Measurements from ENCODE around the gene SPAG6. TPM values are rescaled to one million over a fixed set of nuclear protein-coding genes. Genes with fewer than 3 reads are reported as not detected.

Gene SPAG6
- total RNA-seq, 2 experiments from 2014 or later, result not detected

DNA sequence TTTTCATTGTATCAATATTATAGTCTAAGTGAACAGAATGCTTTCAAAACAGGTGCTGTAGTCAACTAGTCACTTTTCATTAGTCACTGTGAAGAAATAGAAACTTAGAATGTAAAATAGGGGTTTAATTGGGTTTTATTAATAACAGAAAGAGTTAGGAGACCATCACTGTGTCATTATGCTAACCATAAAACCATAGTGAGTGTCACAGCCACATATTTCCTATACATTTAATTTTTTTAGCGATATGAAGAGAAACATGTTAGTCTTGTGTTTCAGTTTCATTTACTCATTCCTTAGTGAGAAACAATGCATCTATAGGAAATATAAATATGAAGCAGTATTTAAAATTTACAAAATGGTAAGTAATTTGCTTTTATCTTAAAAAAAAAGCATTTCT, 22.2 kb downstream of the SPAG6 start:
- intact Hi-C loops (cut with micrococcal nuclease), result loop anchor here (2.0 to 5.0 kb wide), 2 partner anchors 59 to 70 kb away; no protein-coding TSS in a partner anchor
- CTCF ChIA-PET, result no interaction called here
- H3K4me1 Mint-ChIP-seq (ENCODE audit: low read depth), result peaks cover 27% of the 10 kb centered on the region
- H3K27me3 Mint-ChIP-seq (ENCODE audit: low read depth), result peaks cover 2% of the 10 kb centered on the region
- no peak for DNase-seq
- H3K9me3 Mint-ChIP-seq, result no peaks in the 10 kb centered on the region
- no peak overlapping the region for H3K4me3 Mint-ChIP-seq
- no peaks in the 10 kb centered on the region for H3K36me3 Mint-ChIP-seq (ENCODE audit: low read depth)
- H3K27ac Mint-ChIP-seq, result no peak overlapping the region

DNA sequence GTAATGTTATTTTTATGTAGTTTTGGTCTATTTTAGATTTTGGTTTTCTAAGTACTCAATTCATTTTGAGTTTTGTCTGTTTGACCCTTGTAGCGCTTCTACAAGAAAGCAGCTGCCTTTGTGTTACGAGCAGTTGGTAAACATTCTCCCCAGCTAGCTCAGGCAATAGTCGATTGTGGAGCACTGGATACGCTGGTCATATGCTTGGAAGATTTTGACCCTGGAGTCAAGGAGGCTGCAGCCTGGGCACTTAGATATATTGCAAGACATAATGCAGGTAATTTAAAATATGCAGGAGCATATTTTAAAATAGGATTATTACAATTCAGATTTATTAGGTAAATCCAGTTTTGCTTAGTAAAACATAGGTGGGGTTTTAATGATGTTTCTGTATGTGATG, 23.1 kb downstream of the SPAG6 start:
- H3K4me1 Mint-ChIP-seq (ENCODE audit: low read depth), result peaks cover 27% of the 10 kb centered on the region
- H3K27ac Mint-ChIP-seq, result no peak overlapping the region
- intact Hi-C loops (cut with micrococcal nuclease), result loop anchor here (5.0 kb wide), 1 partner anchor 69 kb away; no protein-coding TSS in a partner anchor
- no peaks in the 10 kb centered on the region for H3K9me3 Mint-ChIP-seq
- no peak overlapping the region for H3K4me3 Mint-ChIP-seq
- H3K27me3 Mint-ChIP-seq (ENCODE audit: low read depth), result peaks cover 2% of the 10 kb centered on the region
- CTCF ChIA-PET, result no interaction called here
- DNase-seq, result no peak
- no peaks in the 10 kb centered on the region for H3K36me3 Mint-ChIP-seq (ENCODE audit: low read depth)

DNA sequence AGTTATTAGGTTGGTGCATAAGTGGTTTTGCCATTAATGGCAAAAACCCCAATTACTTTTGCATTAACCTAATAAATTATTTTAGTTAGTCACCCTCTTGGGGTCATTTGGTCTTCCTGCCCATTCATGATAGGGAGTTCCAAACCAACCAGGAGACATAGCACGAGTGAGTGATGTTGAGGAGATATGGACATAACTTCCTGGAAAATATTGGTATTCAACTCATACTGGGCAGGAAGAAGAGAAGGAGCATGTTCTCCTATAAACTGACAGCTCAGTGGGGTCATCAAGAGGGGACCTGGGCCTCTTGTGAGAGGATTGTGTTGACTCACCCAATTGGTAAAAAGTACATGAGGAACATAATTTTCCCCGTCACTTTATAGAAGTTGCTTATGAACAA, 23.7 kb downstream of the SPAG6 start:
- DNase-seq, result no peak
- Mint-ChIP-seq H3K9me3 (no peaks in the 10 kb centered on the region), H3K27ac (no peak overlapping the region), H3K4me3 (no peak overlapping the region), H3K4me1 (ENCODE audit: low read depth) (peaks cover 27% of the 10 kb centered on the region), H3K27me3 (ENCODE audit: low read depth) (peaks cover 2% of the 10 kb centered on the region), H3K36me3 (ENCODE audit: low read depth) (no peaks in the 10 kb centered on the region)
- intact Hi-C loops (cut with micrococcal nuclease), result loop anchor here (5.0 kb wide), 1 partner anchor 68 kb away; no protein-coding TSS in a partner anchor
- CTCF ChIA-PET, result no interaction called here

DNA sequence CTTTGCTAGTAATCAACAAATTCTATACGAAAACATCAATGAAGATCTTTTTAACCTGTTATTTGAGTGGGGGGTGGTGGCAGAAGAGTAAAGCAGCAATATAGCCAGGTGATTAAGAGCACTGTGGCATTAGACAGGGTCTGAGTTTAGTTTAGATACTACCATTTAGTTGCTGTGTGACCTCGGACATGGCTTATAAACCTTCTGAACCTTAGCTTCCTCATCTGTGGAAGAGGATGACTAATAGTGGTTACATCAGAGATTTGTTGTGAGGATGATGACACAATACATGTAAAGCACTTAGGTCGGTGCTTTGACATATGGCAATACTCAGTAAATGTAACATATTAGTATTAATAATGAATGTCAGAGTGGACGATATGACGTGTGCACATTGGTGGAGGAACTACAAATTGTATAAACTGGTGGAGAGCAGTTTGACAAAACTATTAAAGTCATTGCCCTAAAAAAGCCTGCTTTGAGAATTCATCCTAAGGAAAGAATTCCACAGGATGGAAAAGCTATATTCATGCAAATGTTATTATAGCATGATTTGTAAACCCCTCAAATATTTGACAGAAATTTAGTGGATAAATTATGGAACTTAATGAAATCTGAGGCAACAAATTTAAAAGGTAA, 24.3 kb downstream of the SPAG6 start:
- Mint-ChIP-seq H3K27ac (no peak overlapping the region), H3K4me3 (no peak overlapping the region), H3K36me3 (ENCODE audit: low read depth) (no peaks in the 10 kb centered on the region), H3K9me3 (no peaks in the 10 kb centered on the region), H3K27me3 (ENCODE audit: low read depth) (peaks cover 2% of the 10 kb centered on the region), H3K4me1 (ENCODE audit: low read depth) (peaks cover 27% of the 10 kb centered on the region)
- CTCF ChIA-PET, result interaction anchor here (0.6 kb wide), 1 partner anchor 40 kb away, joined by 3 read pairs; no protein-coding TSS in a partner anchor
- no peak for DNase-seq
- intact Hi-C loops (cut with micrococcal nuclease), result loop anchor here (1.0 to 5.0 kb wide), 2 partner anchors 10 to 68 kb away; no protein-coding TSS in a partner anchor

DNA sequence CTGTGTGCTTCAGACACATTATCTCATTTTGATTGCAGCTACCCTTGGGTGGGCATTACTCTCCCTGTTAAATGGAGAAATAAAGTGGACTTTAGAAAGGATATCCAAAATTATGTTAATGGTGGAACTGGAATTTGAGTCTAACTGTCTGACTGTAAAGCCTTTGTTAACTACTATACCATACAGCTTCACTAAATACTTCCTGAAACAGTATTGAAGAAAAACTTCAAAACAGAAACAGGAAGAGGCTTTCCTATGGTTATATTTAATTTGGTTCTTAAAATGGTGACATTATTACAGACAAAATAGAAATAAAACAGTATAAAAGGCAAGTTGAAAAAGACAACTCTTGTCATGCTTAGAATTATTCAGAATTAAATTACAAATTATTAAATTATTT, 25.0 kb downstream of the SPAG6 start:
- Mint-ChIP-seq H3K9me3 (no peaks in the 10 kb centered on the region), H3K4me3 (no peak overlapping the region), H3K36me3 (ENCODE audit: low read depth) (no peaks in the 10 kb centered on the region), H3K27ac (no peak overlapping the region), H3K4me1 (ENCODE audit: low read depth) (peaks cover 26% of the 10 kb centered on the region), H3K27me3 (ENCODE audit: low read depth) (no peaks in the 10 kb centered on the region)
- CTCF ChIA-PET, result interaction anchor here (0.6 to 0.9 kb wide), 2 partner anchors 15 to 39 kb away, joined by 3 read pairs; no protein-coding TSS in a partner anchor
- intact Hi-C loops (cut with micrococcal nuclease), result loop anchor here (1.0 kb wide), 1 partner anchor 9 kb away; no protein-coding TSS in a partner anchor
- DNase-seq, result no peak

DNA sequence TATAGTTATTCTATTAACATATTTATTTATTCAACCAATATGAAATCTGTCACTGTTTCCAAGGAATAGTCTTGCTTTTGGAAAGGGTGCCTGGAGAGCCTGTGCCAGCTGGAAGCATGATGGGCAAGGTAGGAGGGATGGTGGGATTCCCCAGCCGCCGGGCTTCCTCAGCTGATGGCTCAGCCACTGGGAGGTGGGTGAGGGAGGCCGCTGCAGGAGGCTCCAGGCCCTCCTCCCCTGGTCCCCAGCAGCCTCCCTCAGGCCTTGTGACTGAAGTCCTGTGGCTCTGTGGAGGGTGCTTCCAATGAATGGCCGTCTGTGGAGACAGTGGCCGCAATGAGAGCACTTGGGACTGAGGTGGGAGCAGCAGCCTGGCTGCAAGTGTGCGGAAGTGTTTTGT, 27.0 kb downstream of the SPAG6 start:
- intact Hi-C loops (cut with micrococcal nuclease), result no loop called here
- H3K36me3 Mint-ChIP-seq (ENCODE audit: low read depth), result no peaks in the 10 kb centered on the region
- no peak for DNase-seq
- H3K27ac Mint-ChIP-seq, result no peak overlapping the region
- peaks cover 14% of the 10 kb centered on the region for H3K4me1 Mint-ChIP-seq (ENCODE audit: low read depth)
- H3K9me3 Mint-ChIP-seq, result no peaks in the 10 kb centered on the region
- no peaks in the 10 kb centered on the region for H3K27me3 Mint-ChIP-seq (ENCODE audit: low read depth)
- no peak overlapping the region for H3K4me3 Mint-ChIP-seq
- CTCF ChIA-PET, result no interaction called here

DNA sequence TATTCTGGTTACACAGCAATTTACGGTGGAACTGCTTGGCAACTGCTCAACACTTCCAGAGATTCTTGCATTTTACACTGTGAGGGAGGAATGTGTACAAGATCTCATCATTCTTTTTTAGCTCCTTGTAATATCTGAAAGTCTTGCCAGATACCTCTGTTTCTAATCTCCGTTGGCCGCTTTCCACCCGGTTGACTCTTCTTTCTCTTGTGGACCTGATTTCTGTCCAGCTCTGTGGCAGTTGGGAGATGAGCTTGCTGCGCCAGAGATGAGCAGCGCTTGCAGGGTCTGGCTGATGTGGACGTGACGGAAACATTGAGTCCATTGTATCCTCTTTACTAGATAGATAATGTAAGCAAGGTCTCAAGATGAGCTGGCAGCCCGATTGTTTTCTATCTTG, 27.6 kb downstream of the SPAG6 start:
- Mint-ChIP-seq H3K36me3 (ENCODE audit: low read depth) (no peaks in the 10 kb centered on the region), H3K4me3 (no peak overlapping the region), H3K4me1 (ENCODE audit: low read depth) (peaks cover 10% of the 10 kb centered on the region), H3K27me3 (ENCODE audit: low read depth) (no peaks in the 10 kb centered on the region), H3K27ac (no peak overlapping the region), H3K9me3 (no peaks in the 10 kb centered on the region)
- DNase-seq, result no peak
- CTCF ChIA-PET, result no interaction called here
- intact Hi-C loops (cut with micrococcal nuclease), result no loop called here

DNA sequence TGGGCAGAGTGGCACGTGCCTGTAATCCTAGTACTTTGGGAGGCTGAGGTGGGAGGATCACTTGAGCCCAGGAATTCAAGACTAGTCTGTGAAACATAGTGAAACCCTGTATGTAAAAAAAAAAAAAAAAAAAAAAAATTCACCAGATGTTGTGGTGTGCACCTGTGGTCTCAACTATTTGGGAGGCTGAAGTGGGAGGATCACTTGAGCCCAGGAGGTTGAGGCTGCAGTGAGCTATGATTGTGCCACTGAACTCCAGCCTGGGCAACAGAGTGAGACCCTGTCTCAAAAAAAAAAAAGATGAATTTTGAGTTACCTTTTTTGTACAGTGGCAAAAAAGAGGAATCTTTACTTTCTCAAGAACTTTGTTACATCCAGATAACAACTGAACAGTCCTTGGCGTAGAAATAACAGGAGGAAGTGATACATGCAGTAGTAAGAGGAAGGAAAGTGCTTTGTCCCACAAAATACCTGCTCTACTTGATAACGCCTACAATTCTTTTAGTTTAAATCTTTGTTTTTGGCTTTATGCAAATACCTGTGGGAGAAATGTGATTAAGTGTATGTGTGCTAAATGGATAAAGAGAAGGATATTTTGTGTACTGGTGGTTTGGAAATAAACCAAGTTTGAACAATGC, 29.3 kb downstream of the SPAG6 start:
- Mint-ChIP-seq H3K27ac (no peak overlapping the region), H3K27me3 (ENCODE audit: low read depth) (no peaks in the 10 kb centered on the region), H3K4me3 (no peak overlapping the region), H3K4me1 (ENCODE audit: low read depth) (peaks cover 17% of the 10 kb centered on the region), H3K36me3 (ENCODE audit: low read depth) (no peaks in the 10 kb centered on the region), H3K9me3 (no peaks in the 10 kb centered on the region)
- no peak for DNase-seq
- intact Hi-C loops (cut with micrococcal nuclease), result loop anchor here (5.0 kb wide), 1 partner anchor 38 kb away; no protein-coding TSS in a partner anchor
- CTCF ChIA-PET, result interaction anchor here (0.6 kb wide), 1 partner anchor 175 kb away, joined by 3 read pairs; no protein-coding TSS in a partner anchor

DNA sequence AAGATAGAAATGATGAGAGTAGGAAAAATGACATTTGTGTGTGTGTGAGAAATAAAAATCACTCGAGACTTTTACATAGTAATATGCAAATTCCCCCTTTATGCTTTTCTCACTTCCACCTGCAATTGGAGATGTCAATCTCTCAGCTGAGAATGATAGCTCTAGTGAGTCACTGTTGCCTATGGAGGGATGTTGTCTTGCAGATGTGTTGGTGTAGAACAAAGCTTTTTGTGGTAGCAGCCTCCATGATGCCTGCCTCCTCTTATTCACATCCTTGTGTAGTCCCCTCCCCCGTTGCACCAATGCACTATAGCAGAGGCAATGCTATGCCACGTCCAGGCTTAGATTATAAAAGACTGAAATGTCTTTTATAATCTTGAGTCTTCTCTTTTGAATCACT, 33.8 kb downstream of the SPAG6 start:
- intact Hi-C loops (cut with micrococcal nuclease), result loop anchor here (1.0 to 5.0 kb wide), 6 partner anchors 9 to 376 kb away; partner anchors contain the start of gene DNAJC1
- DNase-seq, result peak; percentile 75
- Mint-ChIP-seq H3K4me1 (ENCODE audit: low read depth) (peaks cover 17% of the 10 kb centered on the region), H3K27me3 (ENCODE audit: low read depth) (peaks cover 3% of the 10 kb centered on the region), H3K36me3 (ENCODE audit: low read depth) (no peaks in the 10 kb centered on the region), H3K9me3 (no peaks in the 10 kb centered on the region), H3K27ac (no peak overlapping the region), H3K4me3 (no peak overlapping the region)
- CTCF ChIA-PET, result interaction anchor here (1.0 to 1.1 kb wide), 2 partner anchors 385 to 611 kb away, joined by 3 read pairs; no protein-coding TSS in a partner anchor

DNA sequence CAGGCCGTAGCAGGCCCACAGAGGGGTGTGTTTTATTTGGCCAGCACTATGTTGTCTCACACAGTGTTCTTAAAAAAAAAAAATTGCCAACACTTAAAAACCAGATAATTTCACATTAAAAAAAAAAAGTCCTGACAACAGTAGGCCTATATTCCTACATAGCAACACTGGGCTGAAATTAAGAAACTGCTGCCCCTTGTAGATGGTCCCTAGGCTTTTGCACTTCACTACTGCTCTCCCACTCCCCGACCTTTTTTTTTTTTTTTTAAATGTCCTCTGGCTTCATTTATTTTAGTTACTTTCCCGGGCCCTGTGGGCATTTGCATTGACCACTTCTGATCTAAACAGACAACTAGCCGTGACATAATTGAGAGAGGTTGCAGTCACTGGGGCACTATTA, 36.0 kb downstream of the SPAG6 start:
- no peak for DNase-seq
- CTCF ChIA-PET, result no interaction called here
- no peak overlapping the region for H3K27ac Mint-ChIP-seq
- no peak overlapping the region for H3K4me3 Mint-ChIP-seq
- H3K9me3 Mint-ChIP-seq, result no peaks in the 10 kb centered on the region
- intact Hi-C loops (cut with micrococcal nuclease), result no loop called here
- peaks cover 3% of the 10 kb centered on the region for H3K27me3 Mint-ChIP-seq (ENCODE audit: low read depth)
- peaks cover 15% of the 10 kb centered on the region for H3K4me1 Mint-ChIP-seq (ENCODE audit: low read depth)
- H3K36me3 Mint-ChIP-seq (ENCODE audit: low read depth), result no peaks in the 10 kb centered on the region

DNA sequence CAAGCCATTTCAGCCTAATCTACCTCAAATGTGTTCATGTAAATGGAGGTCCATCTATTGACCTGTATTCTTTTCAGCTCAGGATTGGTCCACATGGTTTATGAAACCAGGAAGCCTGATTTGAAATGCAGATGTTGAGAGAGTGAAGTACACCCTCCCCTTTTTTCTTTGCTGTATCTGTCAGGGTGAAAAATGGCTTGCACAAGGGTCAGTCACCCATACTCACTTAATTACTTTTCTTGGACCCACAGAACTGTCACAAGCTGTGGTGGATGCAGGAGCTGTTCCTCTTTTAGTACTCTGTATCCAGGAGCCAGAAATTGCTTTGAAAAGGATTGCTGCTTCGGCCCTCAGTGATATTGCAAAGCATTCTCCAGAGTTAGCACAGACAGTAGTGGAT, 41.2 kb downstream of the SPAG6 start:
- Mint-ChIP-seq H3K9me3 (no peaks in the 10 kb centered on the region), H3K27me3 (ENCODE audit: low read depth) (peaks cover 3% of the 10 kb centered on the region), H3K4me3 (no peak overlapping the region), H3K36me3 (ENCODE audit: low read depth) (no peaks in the 10 kb centered on the region), H3K27ac (no peak overlapping the region), H3K4me1 (ENCODE audit: low read depth) (no peaks in the 10 kb centered on the region)
- intact Hi-C loops (cut with micrococcal nuclease), result no loop called here
- CTCF ChIA-PET, result interaction anchor here (1.0 to 1.2 kb wide), 2 partner anchors 16 to 37 kb away, joined by 3 to 4 read pairs; no protein-coding TSS in a partner anchor
- DNase-seq, result no peak

DNA sequence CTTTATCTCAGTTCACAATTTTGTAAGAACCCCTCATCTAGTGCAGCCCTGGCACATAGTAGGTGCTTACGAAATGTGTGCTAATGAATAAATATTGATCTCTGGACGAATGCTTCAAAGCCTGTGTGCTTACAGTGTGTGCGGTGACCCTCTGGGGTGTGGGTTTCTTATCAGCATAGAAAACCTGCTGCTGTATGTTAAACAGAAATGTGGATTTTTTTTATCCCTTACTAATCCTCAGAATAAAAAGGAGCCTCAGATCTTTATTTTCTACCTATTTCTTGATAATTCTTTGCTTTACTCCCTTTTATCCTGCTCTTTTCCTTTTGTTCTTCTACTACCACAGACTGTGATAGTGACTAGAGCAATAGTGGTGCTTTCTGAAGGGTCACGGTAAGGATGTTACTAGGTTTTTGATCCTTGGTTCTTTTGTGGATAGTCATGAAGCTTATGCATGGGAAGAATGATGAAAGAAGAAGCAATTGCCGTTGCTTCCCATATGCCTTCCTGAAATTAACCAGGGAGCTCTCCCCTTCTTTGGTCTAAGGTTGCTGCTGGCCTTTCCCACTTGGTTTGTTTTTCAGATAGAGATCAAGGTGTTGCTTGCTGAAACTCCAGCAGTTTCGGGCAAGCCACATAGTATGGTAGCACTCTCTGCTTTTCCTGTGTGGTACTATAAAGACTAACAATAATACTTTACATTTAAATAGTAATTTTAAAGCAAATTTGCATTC, 44.7 kb downstream of the SPAG6 start:
- Mint-ChIP-seq H3K4me1 (ENCODE audit: low read depth) (no peaks in the 10 kb centered on the region), H3K4me3 (no peak overlapping the region), H3K27ac (no peak overlapping the region), H3K36me3 (ENCODE audit: low read depth) (no peaks in the 10 kb centered on the region), H3K27me3 (ENCODE audit: low read depth) (no peaks in the 10 kb centered on the region), H3K9me3 (no peaks in the 10 kb centered on the region)
- DNase-seq, result no peak
- intact Hi-C loops (cut with micrococcal nuclease), result no loop called here
- CTCF ChIA-PET, result no interaction called here

All from activated naive CD4-positive, alpha-beta T cell treated with anti-CD3 and anti-CD28 coated beads for 36 hours (primary cell).